CD4-positive, alpha-beta T cell (primary cell): Measurements from ENCODE around the gene LTBP2. TPM values are rescaled to one million over a fixed set of nuclear protein-coding genes. Genes with fewer than 3 reads are reported as not detected.

ENCODE experiments used
- ATAC-seq: fragments of 200-7000 bp; cut with Tn5 transposase; one replicate; pipeline ENCODE4 v1.10.0; 2022; ENCODE audit warnings: mild to moderate bottlenecking; ENCODE audit not compliant: poor library complexity
- CTCF ChIA-PET: fragments of 350-600 bp; sonication (Branson Sonifier 250); formaldehyde crosslinking; loops from one replicate; lab custom pipeline; 2021; ENCODE audit warnings: antibody characterized with exemption, inconsistent platforms; lab: Charles Lee
- POLR2A ChIA-PET: fragments of 350-600 bp; sonication (Branson Sonifier 250); formaldehyde crosslinking; loops from one replicate; lab custom pipeline; 2021; ENCODE audit warnings: antibody characterized with exemption, inconsistent platforms; lab: Charles Lee
- DNase-seq, 14 experiments: peaks; one replicate each; pipeline ENCODE4 v3.0.0-alpha.2; 2013 to 2020; ENCODE audit warnings: mixed read lengths in 2 of 14
- H3K27ac ChIP-seq, 2 donors: one replicate each; pipeline versions ENCODE4 v1.5.1 to v1.7.0; 2013; ENCODE audit warnings: low read length in 2 of 2, low read depth in 1 of 2, mild to moderate bottlenecking in 1 of 2
- H3K27me3 ChIP-seq, 2 experiments: 1 replicate in 1 of 2; 2 replicates in 1 of 2; pipeline versions ENCODE4 v1.6.1 to v1.7.0; 2013; ENCODE audit warnings: low read length in 2 of 2, control low read depth in 1 of 2, mild to moderate bottlenecking in 1 of 2, moderate library complexity in 1 of 2; ENCODE audit not compliant: insufficient read depth in 2 of 2, control insufficient read depth in 1 of 2
- H3K36me3 ChIP-seq: one replicate; pipeline ENCODE4 v1.6.1; 2013; ENCODE audit warnings: low read length, control low read depth; ENCODE audit not compliant: insufficient read depth
- H3K4me1 ChIP-seq: one replicate; pipeline ENCODE4 v1.6.1; 2013; ENCODE audit warnings: low read length, control low read depth; ENCODE audit not compliant: insufficient read depth
- H3K4me3 ChIP-seq: one replicate; pipeline ENCODE4 v1.5.1; 2013; ENCODE audit warnings: mild to moderate bottlenecking, low read length, moderate library complexity
- H3K9me3 ChIP-seq, 2 experiments: 1 replicate in 1 of 2; 2 replicates in 1 of 2; pipeline versions ENCODE4 v1.6.1 to v1.7.0; 2013; ENCODE audit warnings: low read length in 2 of 2, mild to moderate bottlenecking in 2 of 2, control low read depth in 1 of 2, moderate library complexity in 1 of 2; ENCODE audit not compliant: control insufficient read depth in 1 of 2, insufficient read depth in 1 of 2
- H3K27ac Mint-ChIP-seq: one replicate; pipeline ENCODE4 v1.8.0; 2020; ENCODE audit warnings: mixed read lengths
- H3K27me3 Mint-ChIP-seq: one replicate; pipeline ENCODE4 v1.8.0; 2021; ENCODE audit warnings: mixed read lengths
- H3K36me3 Mint-ChIP-seq: one replicate; pipeline ENCODE4 v1.8.0; 2021; ENCODE audit warnings: low read depth, mixed read lengths
- H3K4me1 Mint-ChIP-seq: one replicate; pipeline ENCODE4 v1.8.0; 2021; ENCODE audit warnings: low read depth, mixed read lengths
- H3K4me3 Mint-ChIP-seq: one replicate; pipeline ENCODE4 v1.8.0; 2020; ENCODE audit warnings: mild to moderate bottlenecking, mixed read lengths
- H3K9me3 Mint-ChIP-seq: one replicate; pipeline ENCODE4 v1.8.0; 2020; ENCODE audit warnings: mixed read lengths
- intact Hi-C, 2 experiments: fragments of 100-400 bp; cut with DNase I in 1 of 2; cut with micrococcal nuclease in 1 of 2; formaldehyde crosslinking; loops; one replicate each; pipeline versions ENCODE4 v1.15.1 to v1.9.0; 2023 to 2025; cut with DNase I, micrococcal nuclease
- total RNA-seq, 174 experiments: library from RNA in 2 of 174; stranded (reverse) in 2 of 174; gene quantifications; one replicate each; pipeline ENCODE4 v1.2.3 and lab custom pipeline; 2021 to 2026
- TF ChIP-seq, protein P1 (sequence below): fragments of 200-600 bp; IDR thresholded peaks from one replicate; pipeline ENCODE4 v1.8.0; 2022; ENCODE audit warnings: antibody characterized with exemption, mild to moderate bottlenecking

The LTBP2 gene
- total RNA-seq, 2 experiments from 2014 or later = 0.45 to 0.47 TPM

DNA sequence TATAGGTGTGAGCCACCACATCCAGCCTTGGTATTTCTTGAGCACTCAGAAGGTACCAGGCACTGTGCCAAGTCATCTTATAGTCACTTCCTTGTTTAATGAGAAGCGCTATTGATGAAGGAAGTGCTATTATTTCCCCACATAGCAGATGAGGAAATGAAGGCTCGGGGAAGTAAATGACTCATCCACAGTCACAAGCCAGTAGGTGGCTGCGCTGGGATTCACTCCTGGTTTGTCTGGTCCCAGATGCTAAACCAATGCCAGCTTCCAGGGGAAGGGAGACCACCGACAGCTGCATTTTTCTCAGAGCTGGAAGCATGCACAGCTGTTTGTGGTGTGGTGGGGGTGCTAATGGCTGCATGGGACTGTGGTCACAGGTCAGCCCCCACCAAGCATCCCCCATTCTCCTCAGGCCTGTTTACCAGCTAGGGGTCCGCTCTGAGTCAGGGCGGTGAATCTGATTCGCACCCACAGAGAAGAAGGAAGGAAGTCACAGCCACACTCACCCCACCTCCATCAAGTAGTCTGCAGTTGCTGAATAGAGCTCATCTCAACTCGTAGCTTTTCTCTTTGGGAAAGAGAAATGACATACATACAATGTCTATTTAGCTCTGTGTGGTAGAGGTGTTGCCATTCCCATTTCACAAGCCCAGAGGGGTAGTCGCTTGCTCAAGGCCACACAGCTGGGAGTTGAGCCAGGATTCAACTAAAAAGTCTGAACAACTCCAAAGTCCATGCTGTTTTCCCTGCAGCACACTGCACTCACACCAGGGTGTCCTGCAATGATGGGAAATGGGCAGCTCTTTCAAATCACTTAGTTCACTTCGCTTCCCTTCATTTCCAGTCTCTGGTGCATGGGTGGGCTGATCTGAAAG is 6.3 kb upstream of the LTBP2 start:
- intact Hi-C loops = no loop called here
- peaks cover 62% of the 10 kb centered on the region for H3K4me1 ChIP-seq
- peak; percentile 82 for ATAC-seq
- H3K36me3 ChIP-seq = no peaks in the 10 kb centered on the region
- H3K36me3 Mint-ChIP-seq = no peaks in the 10 kb centered on the region
- peak overlapping the region; percentile 62 to 76 for H3K27ac ChIP-seq
- peak overlapping the region; percentile 78 for H3K4me3 Mint-ChIP-seq
- POLR2A ChIA-PET = interaction anchor here (0.6 to 2.3 kb wide), 16 partner anchors 9 to 833 kb away, joined by 3 to 21 read pairs (median 3); partner anchors contain the start of genes ISCA2, NEK9, NPC2 and YLPM1
- no peaks in the 10 kb centered on the region for H3K9me3 ChIP-seq
- H3K27me3 ChIP-seq = no peaks in the 10 kb centered on the region
- CTCF ChIA-PET = interaction anchor here (0.8 to 4.4 kb wide), 4 partner anchors 9 to 145 kb away, joined by 3 to 33 read pairs (median 4); partner anchors contain the start of gene YLPM1
- TF ChIP-seq, protein P1, sequence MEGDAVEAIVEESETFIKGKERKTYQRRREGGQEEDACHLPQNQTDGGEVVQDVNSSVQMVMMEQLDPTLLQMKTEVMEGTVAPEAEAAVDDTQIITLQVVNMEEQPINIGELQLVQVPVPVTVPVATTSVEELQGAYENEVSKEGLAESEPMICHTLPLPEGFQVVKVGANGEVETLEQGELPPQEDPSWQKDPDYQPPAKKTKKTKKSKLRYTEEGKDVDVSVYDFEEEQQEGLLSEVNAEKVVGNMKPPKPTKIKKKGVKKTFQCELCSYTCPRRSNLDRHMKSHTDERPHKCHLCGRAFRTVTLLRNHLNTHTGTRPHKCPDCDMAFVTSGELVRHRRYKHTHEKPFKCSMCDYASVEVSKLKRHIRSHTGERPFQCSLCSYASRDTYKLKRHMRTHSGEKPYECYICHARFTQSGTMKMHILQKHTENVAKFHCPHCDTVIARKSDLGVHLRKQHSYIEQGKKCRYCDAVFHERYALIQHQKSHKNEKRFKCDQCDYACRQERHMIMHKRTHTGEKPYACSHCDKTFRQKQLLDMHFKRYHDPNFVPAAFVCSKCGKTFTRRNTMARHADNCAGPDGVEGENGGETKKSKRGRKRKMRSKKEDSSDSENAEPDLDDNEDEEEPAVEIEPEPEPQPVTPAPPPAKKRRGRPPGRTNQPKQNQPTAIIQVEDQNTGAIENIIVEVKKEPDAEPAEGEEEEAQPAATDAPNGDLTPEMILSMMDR = no peak
- peak overlapping the region; percentile 95 for H3K27ac Mint-ChIP-seq
- peak overlapping the region; percentile 43 for H3K4me3 ChIP-seq
- DNase-seq = peak; percentile 24 to 89 (median 54)
- H3K9me3 Mint-ChIP-seq = no peaks in the 10 kb centered on the region
- peaks cover 48% of the 10 kb centered on the region for H3K4me1 Mint-ChIP-seq
- peaks cover 7% of the 10 kb centered on the region for H3K27me3 Mint-ChIP-seq

DNA sequence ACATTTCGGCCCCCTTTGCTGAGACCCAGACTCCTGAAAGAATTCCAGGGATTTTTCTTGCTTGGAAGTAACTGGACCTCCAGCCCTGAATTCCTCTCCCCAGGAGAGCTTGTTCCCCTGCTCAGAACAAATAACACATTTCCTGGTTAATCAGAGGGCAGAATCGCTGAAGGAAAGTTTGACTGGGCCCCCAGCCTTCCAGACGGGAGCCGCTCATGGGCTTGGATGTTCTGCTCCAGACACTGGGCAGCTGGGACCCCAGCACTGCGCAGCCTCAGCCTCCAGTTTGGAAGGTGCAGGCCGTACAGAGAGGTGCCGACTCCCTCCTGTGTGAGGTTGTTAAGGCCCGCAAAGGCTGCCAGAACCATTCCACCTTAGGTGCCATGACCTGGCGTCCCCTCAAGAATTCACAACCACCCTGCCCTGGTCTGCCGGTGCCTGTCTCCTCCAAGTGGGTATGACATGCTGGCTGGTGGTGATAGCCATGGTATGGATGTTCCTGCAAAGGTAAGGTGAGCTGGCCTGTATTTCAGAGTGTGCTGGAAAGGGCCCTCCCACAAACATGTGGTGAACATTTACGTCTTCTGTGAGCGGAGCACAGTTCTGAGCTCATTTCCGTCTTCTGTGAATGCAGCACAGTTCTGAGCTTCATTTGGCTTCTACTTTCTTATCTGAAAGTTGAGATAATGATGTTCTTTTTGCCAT is 5.1 kb upstream of the LTBP2 start:
- H3K4me1 Mint-ChIP-seq = peaks cover 48% of the 10 kb centered on the region
- H3K4me3 Mint-ChIP-seq = peak overlapping the region; percentile 78
- H3K27ac Mint-ChIP-seq = peak overlapping the region; percentile 95
- no peaks in the 10 kb centered on the region for H3K9me3 Mint-ChIP-seq
- Histone ChIP-seq H3K4me3 (no peak overlapping the region), H3K36me3 (no peaks in the 10 kb centered on the region), H3K27ac (no peak overlapping the region), H3K27me3 (no peaks in the 10 kb centered on the region), H3K9me3 (no peaks in the 10 kb centered on the region), H3K4me1 (peaks cover 72% of the 10 kb centered on the region)
- TF ChIP-seq, protein P1 = no peak
- H3K36me3 Mint-ChIP-seq = no peaks in the 10 kb centered on the region
- ChIA-PET CTCF (interaction anchor here (4.4 kb wide), 1 partner anchor 8 kb away, joined by 33 read pairs; no protein-coding TSS in a partner anchor), POLR2A (interaction anchor here (1.5 to 2.3 kb wide), 3 partner anchors 10 to 221 kb away, joined by 6 to 19 read pairs (median 11); partner anchors contain the start of gene YLPM1)
- intact Hi-C loops = no loop called here
- ATAC-seq (no peak), DNase-seq (peak in 2 of 14 experiments; percentile 21 to 33)
- H3K27me3 Mint-ChIP-seq = peaks cover 7% of the 10 kb centered on the region

DNA sequence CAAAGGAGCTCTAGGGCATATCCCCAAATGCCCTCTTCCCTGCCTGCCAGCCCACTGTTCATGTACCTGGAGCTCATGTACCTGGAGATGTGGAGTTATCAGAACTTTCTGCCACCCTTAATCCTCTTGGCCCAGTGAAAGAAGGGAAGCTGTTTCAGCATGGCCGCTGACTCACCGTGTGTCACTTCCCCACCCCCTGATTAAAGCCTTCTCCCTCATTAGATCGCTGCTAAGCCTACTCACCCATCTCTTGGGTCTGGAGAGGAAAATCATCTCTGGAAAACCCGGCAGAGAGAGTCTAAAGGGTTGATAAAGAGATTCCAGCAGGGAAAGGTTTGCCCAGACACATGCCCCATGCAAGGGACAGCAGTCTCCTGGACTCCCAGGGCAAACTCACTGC is 4.5 kb upstream of the LTBP2 start:
- peaks cover 48% of the 10 kb centered on the region for H3K4me1 Mint-ChIP-seq
- ATAC-seq = no peak
- peak overlapping the region; percentile 8 for H3K4me3 Mint-ChIP-seq

More for the DNA sequence above, 4.5 kb upstream of the LTBP2 start:
- Mint-ChIP-seq H3K27ac (no peak overlapping the region), H3K27me3 (peaks cover 7% of the 10 kb centered on the region), H3K9me3 (no peaks in the 10 kb centered on the region), H3K36me3 (no peaks in the 10 kb centered on the region)
- ChIA-PET POLR2A (interaction anchor here (2.3 kb wide), 1 partner anchor 147 kb away, joined by 19 read pairs; the partner anchor contains the start of gene YLPM1), CTCF (interaction anchor here (4.4 kb wide), 1 partner anchor 7 kb away, joined by 33 read pairs; no protein-coding TSS in a partner anchor)
- Histone ChIP-seq H3K27ac (no peak overlapping the region), H3K4me1 (peaks cover 77% of the 10 kb centered on the region), H3K36me3 (no peaks in the 10 kb centered on the region), H3K9me3 (no peaks in the 10 kb centered on the region), H3K4me3 (no peak overlapping the region), H3K27me3 (no peaks in the 10 kb centered on the region)
- TF ChIP-seq, protein P1 = no peak
- intact Hi-C loops = no loop called here
- DNase-seq = peak in 2 of 14 experiments; percentile 60 to 65
